Middle frontal gyrus (tissue), 1 donor: ENCODE data around the gene CYP4A22.
"Not testable (repeated sequence)": the region's sequence is repeated elsewhere in the genome, so short reads cannot be mapped to it uniquely, and the experiment has no call there.

Source experiments
- DNase-seq: peaks from one replicate; pipeline ENCODE4 v3.0.0-alpha.2; 2015; ENCODE audit warnings: low spot score; ENCODE audit errors: extremely low spot score

The CYP4A22 gene

DNA sequence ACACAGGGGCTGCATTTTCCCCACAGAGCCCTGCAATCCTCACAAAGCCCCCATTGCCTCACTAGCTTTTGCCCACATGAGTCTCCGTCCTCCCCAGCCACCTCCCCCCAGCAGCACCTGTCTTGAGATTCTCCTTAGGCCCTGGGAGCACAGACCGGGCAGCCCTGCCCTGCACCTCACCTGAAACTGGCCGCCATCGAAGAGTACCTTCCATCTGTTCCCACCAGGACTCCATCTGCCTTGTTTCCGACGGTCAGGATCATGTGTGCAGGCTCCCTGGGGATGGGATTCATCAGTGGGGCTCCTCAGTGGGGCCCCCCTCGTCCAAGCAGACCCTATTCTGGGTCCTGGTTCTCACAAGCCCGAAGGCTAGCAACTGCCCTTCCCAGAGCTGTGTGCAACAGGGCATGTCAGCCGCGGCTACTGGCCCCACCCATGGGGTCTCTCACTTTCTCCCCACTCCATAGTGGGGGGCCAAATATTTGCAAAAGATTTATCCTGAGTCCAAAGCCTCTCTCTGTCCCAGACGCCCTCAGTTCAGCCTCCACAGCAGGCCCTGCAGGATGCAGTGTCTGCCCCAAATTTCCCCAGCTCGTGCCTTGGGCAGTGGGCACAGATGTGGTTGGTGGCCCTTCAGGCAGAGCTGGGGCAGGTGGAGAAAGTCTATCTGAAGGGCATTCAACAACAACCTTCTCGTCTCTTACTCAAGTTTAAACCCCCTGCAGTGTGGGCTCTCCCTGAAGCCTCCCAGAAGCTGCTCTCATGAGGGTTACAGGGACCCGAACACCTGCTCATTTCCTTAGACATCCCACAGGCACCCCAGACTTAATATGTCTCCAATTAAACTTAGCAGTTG lies 47.8 kb downstream of the CYP4A22 start:
- DNase-seq = no peak

GRCh38 chr1:47186267-47187185 lies 49.3 kb downstream of the CYP4A22 start:
- no peak for DNase-seq

DNA sequence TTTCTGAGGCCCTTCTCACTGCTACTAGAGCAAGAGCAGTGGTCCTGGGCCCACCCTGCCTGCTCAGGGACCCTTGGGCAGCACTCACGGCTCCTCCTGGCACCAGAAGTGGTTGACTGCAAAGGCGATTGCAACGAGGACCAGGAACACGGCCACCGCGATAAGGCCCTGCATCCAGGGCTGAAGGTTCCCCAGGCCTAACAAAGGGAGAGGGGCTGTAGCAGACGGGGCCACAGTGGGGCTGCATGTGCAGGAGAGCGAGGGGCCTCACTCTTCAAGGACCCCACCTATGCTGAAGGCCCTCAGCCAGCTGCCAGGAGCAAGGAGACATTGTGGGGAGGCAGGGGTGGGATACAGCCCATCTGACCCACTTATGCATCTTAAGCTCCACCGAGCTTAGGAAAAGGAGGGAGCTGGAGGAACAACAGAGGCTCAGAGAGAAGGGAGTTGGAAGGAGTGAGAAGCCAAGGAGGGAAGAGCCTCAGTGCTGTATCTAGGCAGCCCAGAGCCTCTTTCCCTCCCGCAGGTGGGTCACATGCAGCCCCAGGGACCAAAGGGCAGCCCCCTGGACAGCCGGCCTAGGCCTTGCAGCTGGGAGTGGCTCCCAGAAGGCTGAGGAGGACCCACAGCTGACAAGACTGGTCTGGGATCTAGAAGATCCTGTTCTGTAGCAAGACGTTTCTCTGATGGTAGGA lies 50.1 kb downstream of the CYP4A22 start:
- DNase-seq = no peak

DNA sequence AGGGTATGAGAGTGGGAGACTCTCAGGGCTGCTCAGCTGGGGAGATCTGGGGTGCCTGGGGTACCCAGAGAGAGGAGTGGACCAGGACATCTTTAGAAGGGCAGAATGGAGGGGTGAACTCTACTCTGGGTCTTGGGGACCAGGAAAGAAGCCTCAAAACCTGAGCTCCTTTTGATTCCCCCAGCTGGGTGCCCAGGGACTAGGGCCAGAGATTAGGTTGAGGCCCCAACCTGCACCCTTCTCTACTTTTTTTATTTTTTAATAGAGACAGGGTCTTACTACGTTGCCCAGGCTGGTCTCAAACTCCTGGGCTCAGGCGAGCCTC lies 50.6 kb downstream of the CYP4A22 start:
- DNase-seq = no peak

DNA sequence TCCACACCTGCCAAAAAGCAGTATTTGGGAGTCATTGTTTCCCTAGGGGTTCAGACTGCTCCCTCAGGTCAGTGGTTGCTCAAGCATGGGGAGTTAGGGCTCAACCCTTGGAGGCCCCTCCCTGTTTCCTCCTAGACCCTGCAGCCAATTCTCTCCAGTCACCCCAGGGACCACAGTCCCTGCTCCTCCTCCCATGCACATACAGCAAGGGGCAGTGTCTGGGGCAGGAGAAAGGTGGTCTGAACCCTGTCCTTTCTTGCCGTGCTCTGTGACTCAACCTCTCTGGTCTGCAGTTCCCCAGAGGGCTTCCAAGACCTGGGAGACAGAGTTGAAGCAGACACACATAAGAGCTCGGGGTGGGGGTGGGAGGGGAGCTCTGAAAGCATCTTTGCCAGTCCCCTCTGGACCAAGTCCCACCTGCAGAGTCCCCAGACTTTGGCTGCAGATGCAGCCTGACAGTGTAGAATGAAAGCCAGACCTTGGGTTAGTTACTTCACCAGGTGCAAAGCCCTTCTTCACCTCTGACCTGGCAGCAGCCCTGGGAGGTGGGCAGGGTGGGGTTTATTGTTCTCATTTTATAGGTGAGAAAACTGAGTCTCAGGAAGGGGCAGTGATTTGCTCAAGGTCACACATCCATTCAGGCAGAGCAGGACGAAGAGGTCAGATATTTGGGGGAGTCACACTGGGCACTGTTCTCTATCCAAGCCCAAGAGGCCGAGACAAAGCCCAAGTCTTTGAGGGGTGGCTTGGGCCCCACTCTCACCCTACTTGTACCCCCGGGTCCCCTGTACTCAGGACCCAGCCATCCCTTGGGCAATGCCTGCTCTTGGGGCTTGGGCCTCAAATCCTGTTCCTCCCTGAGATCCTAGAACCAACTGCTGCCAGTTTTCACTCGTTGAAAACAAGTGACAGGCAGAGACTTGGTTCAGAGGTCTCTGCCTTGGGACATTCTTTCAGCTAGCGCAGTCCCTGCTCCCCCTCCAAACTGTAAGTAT lies 51.8 kb downstream of the CYP4A22 start:
- DNase-seq = no peak

DNA sequence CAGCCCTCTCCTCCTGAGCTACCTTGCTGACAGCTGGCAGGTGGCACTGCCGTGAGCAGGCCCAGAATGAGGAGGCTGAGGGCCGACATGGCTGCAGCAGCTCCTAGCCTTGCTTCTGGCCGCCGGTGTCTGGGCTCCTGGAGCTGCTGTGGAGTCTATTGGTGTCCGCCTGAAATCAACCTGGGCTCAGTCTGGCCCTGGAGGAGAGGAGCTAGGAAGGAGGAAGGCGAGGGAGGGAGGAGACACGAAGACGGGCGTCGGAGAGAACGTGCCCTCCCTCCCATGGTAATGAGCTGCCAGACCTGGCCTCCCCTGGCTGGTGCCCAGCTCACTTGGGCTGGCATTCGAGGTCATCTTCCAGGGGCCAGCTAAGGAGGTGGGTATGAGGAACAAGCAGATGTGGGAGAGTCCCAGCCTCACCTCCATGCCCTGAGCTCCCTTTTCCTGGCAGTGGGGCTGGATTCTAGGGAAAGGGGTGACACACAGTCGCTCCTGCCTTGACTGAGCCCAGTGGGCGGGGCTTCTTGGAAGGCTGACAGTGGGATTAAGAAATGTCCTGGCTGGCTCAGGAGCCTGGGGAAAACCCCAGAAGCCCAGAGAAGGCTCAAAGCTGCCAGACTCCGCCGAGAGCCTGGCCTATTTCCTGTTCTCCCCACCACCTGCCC lies 52.7 kb downstream of the CYP4A22 start, which contains the start of gene PDZK1IP1:
TSS of gene PDZK1IP1 (minus strand) at position 193 of the 665 bp plus-strand sequence. CDS start at position 89, 104 bp downstream.
- no peak for DNase-seq

- DNase-seq = no peak
These were observed 53.2 kb downstream of the CYP4A22 start for GRCh38 chr1:47190509-47190855.

GRCh38 chr1:47190857-47191256 lies 53.6 kb downstream of the CYP4A22 start:
- no peak for DNase-seq

GRCh38 chr1:47191940-47192457 lies 54.8 kb downstream of the CYP4A22 start:
- no peak for DNase-seq

GRCh38 chr1:47192458-47193384 lies 55.5 kb downstream of the CYP4A22 start:
- DNase-seq = peak; percentile 43

GRCh38 chr1:47193496-47193895 lies 56.3 kb downstream of the CYP4A22 start:
- not testable (repeated sequence) for DNase-seq

DNA sequence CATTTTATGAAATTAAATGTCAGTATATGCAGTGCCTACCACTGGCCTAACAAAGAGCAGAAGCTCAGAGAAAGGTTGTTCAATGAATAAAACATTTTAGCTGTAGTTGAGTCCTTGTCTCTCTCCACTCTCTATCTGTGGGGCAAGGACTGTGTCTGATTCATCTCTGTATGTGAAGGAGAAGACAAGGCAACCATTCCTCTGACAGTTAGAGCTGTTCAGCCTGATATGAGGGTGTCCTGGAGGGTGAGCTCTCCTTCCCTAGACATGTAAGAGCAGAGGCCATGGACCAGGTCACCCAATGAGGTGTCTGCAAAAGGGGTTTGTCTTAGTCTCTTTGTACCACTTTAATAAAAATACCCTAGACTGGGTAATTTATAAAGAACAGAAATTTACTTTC lies 57.1 kb downstream of the CYP4A22 start:
- no peak for DNase-seq

DNA sequence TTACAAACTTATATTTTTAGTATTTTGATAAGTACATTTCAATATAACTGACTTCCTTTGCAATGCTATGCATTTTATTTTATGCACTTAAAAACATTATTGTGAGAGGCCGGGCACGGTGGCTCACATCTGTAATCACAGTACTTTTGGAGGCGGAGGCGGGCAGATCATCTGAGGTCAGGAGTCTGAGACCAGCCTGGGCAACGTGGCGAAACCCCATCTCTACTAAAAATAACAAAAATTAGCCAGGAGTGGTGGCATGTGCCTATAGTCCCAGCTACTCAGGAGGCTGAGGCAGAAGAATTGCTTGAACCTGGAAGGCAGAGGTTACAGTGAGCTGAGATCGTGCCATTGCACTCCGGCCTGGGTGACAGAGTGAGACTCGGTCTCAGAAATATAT lies 58.7 kb downstream of the CYP4A22 start:
- not testable (repeated sequence) for DNase-seq

GRCh38 chr1:47196622-47197021 lies 59.4 kb downstream of the CYP4A22 start:
- no peak for DNase-seq

DNA sequence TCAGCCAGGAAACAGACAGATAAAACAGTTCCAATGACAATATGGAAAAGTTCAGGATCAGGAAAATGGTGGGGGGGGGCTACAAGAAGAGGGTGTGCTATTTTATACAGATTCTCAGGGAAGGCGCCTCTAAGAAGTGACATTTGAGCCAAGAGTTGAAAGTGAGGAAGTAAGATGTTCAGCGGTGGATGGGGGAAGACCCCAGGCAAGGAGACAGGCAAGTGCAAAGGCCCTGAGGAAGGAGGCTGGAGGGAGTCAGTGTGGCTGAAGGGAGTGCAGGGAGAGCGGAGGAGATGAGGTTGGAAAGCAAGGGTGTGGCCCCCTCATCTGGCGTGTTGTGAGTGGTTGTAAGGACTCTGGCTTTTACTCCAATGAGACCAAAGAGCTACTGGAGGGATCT lies 61.0 kb downstream of the CYP4A22 start:
- DNase-seq = no peak
